ENCODE measurements around the gene TAAR6.
A peak's percentile ranks its signal among the peaks of the same experiment; 100 is the strongest.

Gene TAAR6

GRCh38 chr6:132584698-132585097 is 14.6 kb downstream of the TAAR6 start:
- peaks cover 4% of the 10 kb centered on the region for H3K27me3 ChIP-seq (ENCODE audit: insufficient read depth, poor library complexity, severe bottlenecking)
- no peak for TF ChIP-seq POLR2AphosphoS5 (IDR thresholded peaks at IDR 0.05; ENCODE audit: low read depth)
- no peak for TF ChIP-seq SPI1 (IDR thresholded peaks at IDR 0.05; ENCODE audit: borderline replicate concordance, low read depth)
- no peak for TF ChIP-seq GABPA (IDR thresholded peaks at IDR 0.05; ENCODE audit: low read depth)
- no peak for TF ChIP-seq REST (IDR thresholded peaks at IDR 0.05; ENCODE audit: insufficient replicate concordance, low read depth)
- no peak for TF ChIP-seq CTCF (IDR thresholded peaks at IDR 0.05; ENCODE audit: insufficient read depth, low read length)
- H3K27ac ChIP-seq (replicated peaks) = no peak overlapping the region
- no peak for DNase-seq (ENCODE audit: low read depth in 1 of 2, low spot score in 1 of 2)
- H3K4me3 ChIP-seq (replicated peaks; ENCODE audit: insufficient read depth, low read length) = no peak overlapping the region

GRCh38 chr6:132587424-132587823 is 17.3 kb downstream of the TAAR6 start:
- peak in 1 of 2 experiments; percentile 58 for DNase-seq (ENCODE audit: low read depth in 1 of 2, low spot score in 1 of 2)
- Histone ChIP-seq H3K4me3 (replicated peaks; ENCODE audit: insufficient read depth, low read length) (no peak overlapping the region), H3K27ac (replicated peaks) (no peak overlapping the region), H3K27me3 (ENCODE audit: insufficient read depth, poor library complexity, severe bottlenecking) (peaks cover 7% of the 10 kb centered on the region)
- TF ChIP-seq SPI1 (IDR thresholded peaks at IDR 0.05; ENCODE audit: borderline replicate concordance, low read depth) (no peak), GABPA (IDR thresholded peaks at IDR 0.05; ENCODE audit: low read depth) (no peak)

GRCh38 chr6:132589454-132589853 is 19.3 kb downstream of the TAAR6 start, which contains the start of gene TAAR5:
TAAR5 (minus strand) TSS chr6:132589741; CDS start chr6:132589686, 55 bp downstream.
- H3K4me3 ChIP-seq (replicated peaks; ENCODE audit: insufficient read depth, low read length) = no peak within 1 kb of the TSS
- H3K27me3 ChIP-seq (ENCODE audit: insufficient read depth, poor library complexity, severe bottlenecking) = peaks cover 7% of the 10 kb centered on the region
- DNase-seq (ENCODE audit: low read depth in 1 of 2, low spot score in 1 of 2) = no peak
- TF ChIP-seq GABPA (IDR thresholded peaks at IDR 0.05; ENCODE audit: low read depth) = no peak
- peak; percentile 40 for TF ChIP-seq REST (IDR thresholded peaks at IDR 0.05; ENCODE audit: insufficient replicate concordance, low read depth)
- no peak within 1 kb of the TSS for H3K27ac ChIP-seq (replicated peaks)

- Histone ChIP-seq H3K4me3 (replicated peaks; ENCODE audit: insufficient read depth, low read length) (no peak overlapping the region), H3K27ac (replicated peaks) (no peak overlapping the region), H3K27me3 (ENCODE audit: insufficient read depth, poor library complexity, severe bottlenecking) (peaks cover 6% of the 10 kb centered on the region)
- no peak for DNase-seq (ENCODE audit: low read depth in 1 of 2, low spot score in 1 of 2)
- TF ChIP-seq CTCF (IDR thresholded peaks at IDR 0.05; ENCODE audit: insufficient read depth, low read length) (no peak), GABPA (IDR thresholded peaks at IDR 0.05; ENCODE audit: low read depth) (no peak), SPI1 (IDR thresholded peaks at IDR 0.05; ENCODE audit: borderline replicate concordance, low read depth) (no peak), POLR2AphosphoS5 (IDR thresholded peaks at IDR 0.05; ENCODE audit: low read depth) (no peak), REST (IDR thresholded peaks at IDR 0.05; ENCODE audit: insufficient replicate concordance, low read depth) (no peak)
Measured at GRCh38 chr6:132590362-132590761, 20.2 kb downstream of the TAAR6 start.
